Measurements from ENCODE around the gene NMT2.

Gene NMT2

DNA sequence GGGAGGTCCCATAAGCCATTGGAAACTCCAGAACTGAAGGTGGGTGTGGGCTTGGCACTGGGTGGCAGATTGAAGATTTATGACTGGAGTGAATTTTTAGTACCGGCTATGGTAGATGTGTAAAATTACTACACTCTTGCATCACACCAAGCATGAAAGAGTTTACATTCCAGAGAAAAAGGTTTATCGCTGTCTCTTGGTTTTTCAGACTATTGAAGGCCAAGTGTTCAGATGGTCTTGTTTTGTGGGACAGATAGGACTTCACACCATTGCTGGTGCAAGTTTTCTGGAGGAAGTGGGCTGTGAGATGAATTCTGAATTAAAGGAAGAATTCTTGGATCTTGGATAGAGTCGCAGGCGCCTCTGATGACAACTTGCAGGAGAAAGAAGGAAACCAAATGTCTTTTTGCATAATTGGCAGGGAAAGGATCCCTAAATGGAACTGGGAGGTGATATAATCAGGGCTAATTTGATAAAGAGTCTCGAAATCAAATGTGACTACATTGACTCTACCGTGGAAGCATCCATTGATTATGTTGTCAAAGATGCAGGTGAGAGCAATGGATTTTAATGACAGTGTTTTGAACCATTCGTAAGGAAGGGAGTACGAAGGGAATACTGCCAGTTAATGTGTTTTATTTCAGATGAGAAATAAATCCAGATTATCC is 14.2 kb upstream of the NMT2 start:
- DNase-seq (ENCODE audit: low read depth in 2 of 3, low spot score in 2 of 3) = no peak

DNA sequence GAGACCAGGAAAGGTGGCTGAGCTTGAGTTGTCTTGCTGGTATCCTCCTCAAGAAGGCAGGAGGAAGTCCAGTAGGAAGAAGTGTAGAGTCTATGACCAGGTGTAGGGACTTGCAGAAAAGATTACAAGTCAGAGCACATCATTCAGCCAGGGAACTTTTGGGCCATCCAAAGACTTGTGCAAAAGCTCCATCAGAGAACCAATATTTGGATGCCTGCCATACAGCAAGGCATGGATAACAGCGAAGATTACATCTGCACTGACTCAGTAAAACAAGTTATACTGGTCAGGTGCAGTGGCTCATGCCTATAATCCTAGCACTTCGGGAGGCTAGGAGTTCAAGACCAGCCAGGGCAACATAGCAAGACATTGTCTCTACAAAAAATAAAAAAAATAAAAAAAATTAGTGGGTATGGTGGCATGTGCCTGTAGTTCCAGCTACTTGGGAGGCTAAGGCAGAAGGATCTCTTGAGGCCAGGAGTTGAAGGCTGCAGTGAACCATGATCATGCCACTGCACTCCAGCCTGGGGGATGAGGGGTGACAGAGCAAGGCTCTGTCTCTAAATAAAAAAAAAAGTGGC is 13.2 kb upstream of the NMT2 start:
- no peak for DNase-seq (ENCODE audit: low read depth in 2 of 3, low spot score in 2 of 3)

DNA sequence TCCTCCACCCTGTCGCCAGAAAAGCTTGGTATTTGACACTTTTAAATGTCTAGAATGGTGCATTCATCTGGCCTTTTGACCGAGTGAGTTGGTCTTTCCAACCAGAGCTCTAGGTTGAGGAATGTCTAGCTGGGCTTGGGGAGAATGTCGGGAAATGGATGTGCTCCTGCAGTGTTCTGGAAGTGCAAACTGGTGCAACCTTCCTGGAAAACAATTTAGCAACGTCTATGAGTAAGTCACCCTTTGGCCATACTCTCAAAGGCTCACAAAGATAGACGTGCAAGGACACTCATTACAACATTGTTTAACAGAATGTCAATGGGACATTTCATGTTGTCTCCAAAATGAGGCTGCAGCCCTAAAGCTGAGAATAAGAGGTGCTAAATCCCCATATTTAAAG is 12.2 kb upstream of the NMT2 start:
- DNase-seq (ENCODE audit: low read depth in 2 of 3, low spot score in 2 of 3) = no peak

- DNase-seq (ENCODE audit: low read depth in 2 of 3, low spot score in 2 of 3) = no peak
Measured at GRCh38 chr10:15176269-15176668, 7.8 kb upstream of the NMT2 start.

- no peak for DNase-seq (ENCODE audit: low read depth in 2 of 3, low spot score in 2 of 3)
Measured at GRCh38 chr10:15175587-15175986, 7.1 kb upstream of the NMT2 start.

- no peak for DNase-seq (ENCODE audit: low read depth in 2 of 3, low spot score in 2 of 3)
Measured at GRCh38 chr10:15172306-15172840, 3.9 kb upstream of the NMT2 start.

GRCh38 chr10:15169555-15170401 is 1.3 kb upstream of the NMT2 start:
- DNase-seq (ENCODE audit: low read depth in 2 of 3, low spot score in 2 of 3) = peak in 1 of 3 experiments; percentile 7

DNA sequence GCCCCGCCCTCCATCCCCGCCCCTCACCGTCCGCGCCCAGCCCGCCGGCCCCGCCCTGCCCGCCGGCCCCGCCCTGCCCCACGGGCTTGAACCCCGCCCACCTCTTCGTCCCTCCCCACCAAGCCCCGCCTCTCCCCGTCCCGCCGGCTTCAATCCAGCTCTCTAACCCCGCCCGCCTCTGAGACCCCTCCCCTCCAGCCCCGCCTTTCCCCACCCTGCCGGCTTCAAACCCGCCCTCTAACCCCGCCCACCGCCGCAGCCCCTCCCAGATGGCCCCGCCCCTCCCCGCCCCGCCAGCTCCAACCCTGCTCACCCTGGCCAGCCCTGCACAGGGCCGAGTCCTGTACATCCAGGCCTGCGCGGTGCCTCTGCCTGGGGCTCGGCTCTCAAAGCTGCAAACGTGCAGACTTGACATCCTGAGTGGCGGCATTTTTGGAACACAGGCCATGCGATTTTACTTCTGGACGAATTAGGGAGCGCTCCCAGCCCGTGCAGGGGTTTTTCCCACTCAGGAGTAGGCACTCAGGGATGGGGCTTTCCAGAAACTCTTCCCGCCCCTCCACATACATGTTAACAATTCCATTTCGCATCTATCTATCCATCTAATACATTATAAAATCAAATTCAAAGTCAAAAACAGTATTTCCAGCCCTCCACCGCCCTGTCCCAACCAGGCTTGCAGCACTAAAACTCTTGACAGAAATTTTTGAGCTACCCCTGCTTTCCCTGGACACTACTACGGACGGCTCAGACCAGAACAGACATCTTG is 477 bp upstream of the NMT2 start:
- peak; percentile 86 to 96 (median 92) for DNase-seq (ENCODE audit: low read depth in 2 of 3, low spot score in 2 of 3)

GRCh38 chr10:15167411-15168290 is 842 bp downstream of the NMT2 start:
- peak in 2 of 3 experiments; percentile 17 to 25 for DNase-seq (ENCODE audit: low read depth in 2 of 3, low spot score in 2 of 3)

GRCh38 chr10:15166325-15166724 is 2.2 kb downstream of the NMT2 start:
- DNase-seq (ENCODE audit: low read depth in 2 of 3, low spot score in 2 of 3) = no peak

- no peak for DNase-seq (ENCODE audit: low read depth in 2 of 3, low spot score in 2 of 3)
Measured at GRCh38 chr10:15163253-15163828, 5.2 kb downstream of the NMT2 start.

GRCh38 chr10:15158972-15159371 is 9.5 kb downstream of the NMT2 start:
- DNase-seq (ENCODE audit: low read depth in 2 of 3, low spot score in 2 of 3) = no peak

DNA sequence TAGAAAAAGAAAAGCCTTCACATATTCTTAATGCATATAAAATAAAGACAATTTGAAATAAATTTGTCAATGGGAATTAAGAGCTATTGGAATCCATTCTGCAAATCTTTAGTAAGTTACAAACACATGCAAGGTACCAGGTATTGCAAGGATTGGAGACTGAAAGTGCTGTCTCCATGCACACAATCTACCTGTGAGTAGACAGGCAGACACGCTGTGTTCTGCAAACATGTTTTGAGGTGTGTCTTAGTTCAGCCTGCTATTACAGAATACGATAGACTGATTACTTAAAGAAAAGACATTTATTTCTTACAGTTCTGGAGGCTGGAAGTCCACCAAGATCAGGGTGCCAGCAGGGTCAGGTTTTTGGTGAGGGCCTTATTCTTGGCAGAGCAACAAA is 10.0 kb downstream of the NMT2 start:
- no peak for DNase-seq (ENCODE audit: low read depth in 2 of 3, low spot score in 2 of 3)

DNA sequence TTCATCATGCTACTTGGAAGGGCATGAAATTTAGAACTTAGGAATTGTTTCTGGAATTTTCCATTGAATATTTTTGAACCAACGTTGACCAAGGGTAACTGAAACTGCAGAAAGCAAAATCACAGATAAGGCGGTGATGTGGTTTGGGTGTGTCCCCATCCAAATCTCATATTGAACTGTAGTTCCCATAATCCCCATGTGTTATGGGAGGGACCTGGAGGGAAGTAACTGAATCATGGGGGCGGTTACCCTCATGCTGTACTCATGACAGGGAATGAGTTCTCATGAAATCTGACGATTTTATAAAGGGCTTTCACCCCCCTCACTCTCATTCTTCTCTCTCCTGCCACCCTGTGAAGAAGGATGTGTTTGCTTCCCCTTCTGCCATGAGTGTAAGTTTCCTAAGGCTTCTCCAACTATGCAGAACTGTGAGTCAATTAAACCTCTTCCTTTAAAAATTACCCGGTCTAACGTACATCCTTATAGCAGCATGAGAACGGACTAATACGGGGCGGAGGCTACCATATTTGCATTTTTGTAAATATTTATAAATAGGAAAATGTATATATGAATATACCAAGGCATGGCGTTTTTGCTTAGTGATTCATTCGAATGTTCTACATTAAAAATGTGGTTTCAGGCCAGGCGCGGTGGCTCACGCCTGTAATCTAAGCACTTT is 12.4 kb downstream of the NMT2 start:
- no peak for DNase-seq (ENCODE audit: low read depth in 2 of 3, low spot score in 2 of 3)

- no peak for DNase-seq (ENCODE audit: low read depth in 2 of 3, low spot score in 2 of 3)
Measured at GRCh38 chr10:15152556-15152955, 15.9 kb downstream of the NMT2 start.

DNA sequence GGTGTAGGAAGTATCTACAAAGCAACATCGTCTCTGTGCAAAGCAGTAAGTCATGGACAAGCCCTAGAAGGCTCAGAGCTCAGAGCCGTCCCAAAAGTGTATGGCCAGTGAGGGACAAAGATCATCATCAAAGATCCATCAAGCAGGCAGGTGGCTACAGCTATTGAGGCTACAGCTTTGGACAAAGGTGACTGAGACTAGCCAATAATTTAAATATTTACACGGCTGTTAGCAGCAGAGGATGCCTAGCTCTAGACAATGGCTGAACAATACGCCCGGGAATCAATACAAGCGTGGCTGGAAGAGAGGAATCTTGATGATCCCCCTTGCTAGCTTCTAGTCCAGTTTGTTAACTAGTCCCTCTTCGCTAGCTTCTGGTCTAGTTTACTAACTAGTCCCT is 17.9 kb downstream of the NMT2 start:
- DNase-seq (ENCODE audit: low read depth in 2 of 3, low spot score in 2 of 3) = no peak

- no peak for DNase-seq (ENCODE audit: low read depth in 2 of 3, low spot score in 2 of 3)
Measured at GRCh38 chr10:15149042-15149771, 19.3 kb downstream of the NMT2 start.

DNA sequence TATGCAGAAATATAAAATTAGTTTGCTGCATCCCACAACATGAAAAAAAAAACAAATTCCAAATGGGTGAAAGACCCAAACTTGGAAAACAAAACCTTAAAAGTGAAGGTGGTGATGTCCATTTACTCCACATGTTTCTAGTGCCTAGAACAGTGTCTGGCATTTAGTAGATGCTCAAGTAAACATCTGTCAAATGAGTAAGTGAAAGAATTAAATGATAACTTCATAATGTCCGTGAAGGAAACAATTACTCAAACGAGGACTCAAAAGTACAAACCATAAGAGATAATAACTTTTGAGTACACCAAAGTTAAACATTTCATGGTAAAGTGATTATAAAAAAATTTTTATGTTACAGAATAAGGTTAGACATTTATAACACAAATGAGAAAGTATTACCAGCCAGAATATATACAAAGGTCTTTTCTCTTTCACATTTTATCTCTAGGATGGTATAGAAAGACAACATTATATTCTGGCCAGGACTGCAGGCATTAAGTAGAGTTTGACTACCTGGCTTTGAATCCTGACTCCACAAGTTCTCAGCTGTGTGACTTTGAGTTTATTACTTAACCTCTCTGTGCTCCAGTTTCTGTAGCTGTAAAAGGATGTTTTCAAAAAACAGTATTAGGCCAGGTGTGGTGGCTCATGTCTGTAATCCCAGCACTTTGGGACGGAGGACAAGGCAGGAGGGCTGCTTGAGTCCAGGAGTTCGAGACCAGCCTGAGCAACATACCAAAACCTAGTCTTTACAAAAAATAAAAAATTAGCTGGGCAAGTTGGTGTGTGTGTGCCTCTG is 20.7 kb downstream of the NMT2 start:
- DNase-seq (ENCODE audit: low read depth in 2 of 3, low spot score in 2 of 3) = no peak

Data from activated CD8-positive, alpha-beta memory T cell treated with anti-CD3 and anti-CD28 coated beads for 48 hours (primary cell).